Mesothelial cell of epicardium (in vitro differentiated cells): ENCODE measurements around the gene CEMIP2. TPM values are rescaled to one million over a fixed set of nuclear protein-coding genes. Genes with fewer than 3 reads are reported as not detected.
A peak's percentile ranks its signal among the peaks of the same experiment; 100 is the strongest.
"Not testable (repeated sequence)": the region's sequence is repeated elsewhere in the genome, so short reads cannot be mapped to it uniquely, and the experiment has no call there.

Experiments
- DNase-seq, 2 experiments: peaks; one replicate each; pipeline ENCODE4 v3.0.0; 2021; ENCODE audit warnings: low spot score in 2 of 2; ENCODE audit not compliant: unreplicated experiment in 2 of 2
- H3K27ac Mint-ChIP-seq: 2 replicates; pipeline ENCODE4 v1.8.0; 2021; ENCODE audit warnings: mixed read lengths
- H3K27me3 Mint-ChIP-seq: 2 replicates; pipeline ENCODE4 v1.8.0; 2021; ENCODE audit warnings: low read depth, mixed read lengths
- H3K36me3 Mint-ChIP-seq: 2 replicates; pipeline ENCODE4 v1.8.0; 2021; ENCODE audit warnings: mixed read lengths
- H3K4me1 Mint-ChIP-seq: 2 replicates; pipeline ENCODE4 v1.8.0; 2021; ENCODE audit warnings: mixed read lengths
- H3K4me3 Mint-ChIP-seq: 2 replicates; pipeline ENCODE4 v1.8.0; 2021; ENCODE audit warnings: mild to moderate bottlenecking, moderate library complexity, mixed read lengths
- H3K9me3 Mint-ChIP-seq: 2 replicates; pipeline ENCODE4 v1.8.0; 2021; ENCODE audit warnings: mixed read lengths
- CTCF ChIP-seq: fragments of 200-600 bp; sonication (generic); IDR thresholded peaks from one replicate; pipeline ENCODE4 v1.5.0; 2021; ENCODE audit warnings: antibody characterized with exemption; ENCODE audit not compliant: unreplicated experiment
- total RNA-seq: library from RNA; stranded (reverse); gene quantifications from 3 replicates; pipeline ENCODE4 v1.2.1, GENCODE V29; 2021

The CEMIP2 gene
- total RNA-seq, 1 donor from 2014 or later = 122 TPM

- H3K36me3 Mint-ChIP-seq = no peaks in the 10 kb centered on the region
- no peaks in the 10 kb centered on the region for H3K27me3 Mint-ChIP-seq
- no peak overlapping the region for H3K4me3 Mint-ChIP-seq
- H3K27ac Mint-ChIP-seq = no peak overlapping the region
- DNase-seq = no peak
- no peaks in the 10 kb centered on the region for H3K4me1 Mint-ChIP-seq
- no peak for TF ChIP-seq CTCF
- no peaks in the 10 kb centered on the region for H3K9me3 Mint-ChIP-seq
Measured at GRCh38 chr9:71812385-71812784, 44.1 kb upstream of the CEMIP2 start.

DNA sequence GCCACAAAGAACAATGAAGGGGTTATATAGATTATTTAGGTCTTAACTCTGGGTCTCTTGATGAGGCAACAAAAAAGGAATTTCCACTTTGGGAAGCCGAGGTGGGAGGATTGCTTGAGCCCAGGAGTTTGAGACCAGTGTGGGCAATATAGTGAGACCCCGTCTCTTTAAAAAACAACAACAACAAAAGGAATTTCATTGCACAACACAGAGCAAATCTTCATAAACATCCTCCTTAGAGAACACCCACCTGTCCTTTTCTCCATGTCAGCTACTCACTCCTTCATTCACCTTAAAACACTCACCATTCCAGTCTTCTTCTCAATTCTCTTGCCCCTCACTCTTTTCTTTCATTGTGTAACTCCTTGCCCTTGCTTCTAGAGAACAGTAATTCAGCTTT, 39.8 kb upstream of the CEMIP2 start:
- no peak overlapping the region for H3K27ac Mint-ChIP-seq
- no peaks in the 10 kb centered on the region for H3K27me3 Mint-ChIP-seq
- no peaks in the 10 kb centered on the region for H3K36me3 Mint-ChIP-seq
- TF ChIP-seq CTCF = no peak
- peaks cover 4% of the 10 kb centered on the region for H3K4me1 Mint-ChIP-seq
- DNase-seq = no peak
- no peak overlapping the region for H3K4me3 Mint-ChIP-seq
- H3K9me3 Mint-ChIP-seq = no peaks in the 10 kb centered on the region

DNA sequence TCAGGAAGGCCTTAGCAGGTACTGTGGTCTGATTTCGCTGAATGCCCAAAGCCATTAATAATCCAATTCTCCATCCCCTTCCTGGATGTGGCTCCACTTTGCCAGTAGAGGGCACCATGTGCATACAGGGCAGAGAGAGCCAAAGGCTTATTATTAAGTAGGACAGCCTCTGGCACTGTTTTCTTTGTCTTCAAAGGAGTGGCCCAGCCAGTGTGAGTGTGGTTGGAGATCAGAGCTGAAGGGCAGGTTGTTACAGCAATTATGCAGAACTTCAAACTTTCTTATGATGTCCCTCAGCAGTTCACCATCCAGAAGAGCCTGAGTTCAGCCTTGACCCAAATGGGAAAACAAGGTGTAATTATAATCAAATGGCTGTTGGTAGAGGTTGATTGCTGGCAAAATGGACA, 38.6 kb upstream of the CEMIP2 start:
- no peak for DNase-seq
- peak; percentile 17 for TF ChIP-seq CTCF
- peaks cover 6% of the 10 kb centered on the region for H3K9me3 Mint-ChIP-seq
- H3K36me3 Mint-ChIP-seq = no peaks in the 10 kb centered on the region
- H3K27ac Mint-ChIP-seq = no peak overlapping the region
- peaks cover 4% of the 10 kb centered on the region for H3K4me1 Mint-ChIP-seq
- H3K4me3 Mint-ChIP-seq = no peak overlapping the region
- H3K27me3 Mint-ChIP-seq = no peaks in the 10 kb centered on the region

DNA sequence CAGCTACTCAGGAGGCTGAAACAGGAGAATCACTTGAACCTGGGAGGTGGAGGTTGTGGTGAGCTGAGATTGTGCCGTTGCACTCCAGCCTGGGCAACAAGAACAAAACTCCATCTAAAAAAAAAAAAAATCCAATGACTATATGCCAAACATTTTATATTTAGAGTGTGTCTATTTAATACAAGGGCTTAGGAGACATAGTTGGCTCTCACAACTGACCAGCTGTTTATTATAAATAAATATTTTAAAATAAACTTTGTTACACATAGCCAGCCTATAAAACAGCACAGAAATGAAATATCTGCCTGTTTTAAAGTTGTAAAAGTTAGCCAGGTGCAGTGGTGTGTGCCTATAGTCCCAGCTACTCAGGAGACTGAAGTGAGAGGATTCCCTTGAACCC, 36.8 kb upstream of the CEMIP2 start:
- not testable (repeated sequence) for H3K36me3 Mint-ChIP-seq, H3K4me3 Mint-ChIP-seq, H3K27ac Mint-ChIP-seq, H3K27me3 Mint-ChIP-seq, H3K9me3 Mint-ChIP-seq, H3K4me1 Mint-ChIP-seq, DNase-seq

GRCh38 chr9:71801826-71802225, 33.5 kb upstream of the CEMIP2 start:
- DNase-seq = no peak
- no peak for TF ChIP-seq CTCF
- Mint-ChIP-seq H3K4me1 (peaks cover under 1% of the 10 kb centered on the region), H3K27ac (no peak overlapping the region), H3K36me3 (no peaks in the 10 kb centered on the region), H3K4me3 (no peak overlapping the region), H3K27me3 (no peaks in the 10 kb centered on the region), H3K9me3 (peaks cover 6% of the 10 kb centered on the region)

DNA sequence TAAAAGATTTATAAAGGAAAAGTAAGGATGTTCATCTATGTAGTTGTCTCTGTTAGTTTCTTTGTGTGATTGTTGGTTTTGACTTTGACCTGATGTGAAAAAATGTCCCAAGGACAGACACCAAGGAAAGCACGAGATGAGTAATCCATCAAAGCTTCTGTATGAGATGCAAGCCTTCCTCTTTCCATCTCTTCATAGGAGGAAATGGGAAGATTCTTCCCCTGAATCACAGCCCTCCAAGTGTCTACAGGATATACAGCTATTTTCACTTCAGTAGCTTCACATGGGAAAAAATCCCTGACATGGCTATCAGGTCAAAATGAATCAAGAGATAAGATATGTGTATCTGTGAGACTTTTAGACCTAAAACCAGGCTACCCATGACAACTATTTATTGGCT, 29.0 kb upstream of the CEMIP2 start:
- H3K4me1 Mint-ChIP-seq = no peaks in the 10 kb centered on the region

More for the DNA sequence above, 29.0 kb upstream of the CEMIP2 start:
- no peak overlapping the region for H3K27ac Mint-ChIP-seq
- peaks cover 2% of the 10 kb centered on the region for H3K9me3 Mint-ChIP-seq
- no peaks in the 10 kb centered on the region for H3K27me3 Mint-ChIP-seq
- TF ChIP-seq CTCF = no peak
- H3K4me3 Mint-ChIP-seq = no peak overlapping the region
- DNase-seq = no peak
- H3K36me3 Mint-ChIP-seq = no peaks in the 10 kb centered on the region
